ENCODE results near the gene MRPL52. TPM values are rescaled to one million over a fixed set of nuclear protein-coding genes. Genes with fewer than 3 reads are reported as not detected.

Gene MRPL52
- total and polyA plus RNA-seq, 2 of the 13 experiments (the other 11 are each of a cell fraction or from before 2014, with no cell fraction given), result 118 to 329 TPM

DNA sequence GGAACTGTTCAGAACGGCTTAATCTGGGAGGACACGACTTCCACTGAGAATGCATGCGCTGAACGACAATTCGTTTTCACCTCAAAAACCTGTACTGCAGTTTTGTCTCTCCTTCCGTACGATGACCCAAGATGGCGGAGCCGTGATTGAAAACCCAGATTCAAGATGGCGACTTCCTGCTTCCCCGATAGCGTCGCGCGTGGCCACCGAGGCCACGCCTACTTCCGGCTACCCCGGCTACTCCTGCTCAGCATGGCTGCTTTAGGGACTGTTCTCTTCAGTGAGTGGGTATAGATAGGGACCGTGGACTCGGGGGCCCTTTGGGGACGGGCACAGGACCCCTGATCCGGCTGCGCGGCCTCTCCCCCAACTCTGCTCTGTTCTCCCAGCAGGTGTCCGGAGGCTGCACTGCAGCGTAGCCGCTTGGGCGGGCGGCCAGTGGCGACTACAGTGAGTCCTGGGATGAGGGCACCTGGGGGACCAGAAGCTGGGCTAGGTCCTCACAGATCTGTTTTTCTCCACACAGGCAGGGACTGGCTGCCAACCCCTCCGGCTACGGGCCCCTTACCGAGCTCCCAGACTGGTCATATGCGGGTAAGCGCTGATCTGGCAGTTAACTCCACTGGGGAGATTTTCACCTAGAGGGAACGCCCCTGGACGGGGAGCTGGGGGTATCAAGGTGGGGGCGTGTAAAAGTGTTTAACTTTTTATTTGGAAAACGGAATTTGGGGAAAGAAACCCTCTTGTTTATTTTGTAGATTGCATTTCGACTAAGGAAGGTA, at the start of gene MRPL52 (continued):
- TF ChIP-seq MTA1 (CRISPR knock-in tag; IDR thresholded peaks at IDR 0.05; ENCODE audit: borderline replicate concordance), result peak; percentile 82; the same call in 1 of the 2 replicates
- TF ChIP-seq, protein P1, sequence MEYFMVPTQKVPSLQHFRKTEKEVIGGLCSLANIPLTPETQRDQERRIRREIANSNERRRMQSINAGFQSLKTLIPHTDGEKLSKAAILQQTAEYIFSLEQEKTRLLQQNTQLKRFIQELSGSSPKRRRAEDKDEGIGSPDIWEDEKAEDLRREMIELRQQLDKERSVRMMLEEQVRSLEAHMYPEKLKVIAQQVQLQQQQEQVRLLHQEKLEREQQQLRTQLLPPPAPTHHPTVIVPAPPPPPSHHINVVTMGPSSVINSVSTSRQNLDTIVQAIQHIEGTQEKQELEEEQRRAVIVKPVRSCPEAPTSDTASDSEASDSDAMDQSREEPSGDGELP (IDR thresholded peaks at IDR 0.05; ENCODE audit: borderline replicate concordance, low read depth), result no peak
- TF ChIP-seq, protein P2, sequence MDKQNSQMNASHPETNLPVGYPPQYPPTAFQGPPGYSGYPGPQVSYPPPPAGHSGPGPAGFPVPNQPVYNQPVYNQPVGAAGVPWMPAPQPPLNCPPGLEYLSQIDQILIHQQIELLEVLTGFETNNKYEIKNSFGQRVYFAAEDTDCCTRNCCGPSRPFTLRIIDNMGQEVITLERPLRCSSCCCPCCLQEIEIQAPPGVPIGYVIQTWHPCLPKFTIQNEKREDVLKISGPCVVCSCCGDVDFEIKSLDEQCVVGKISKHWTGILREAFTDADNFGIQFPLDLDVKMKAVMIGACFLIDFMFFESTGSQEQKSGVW (CRISPR knock-in tag; IDR thresholded peaks at IDR 0.05; ENCODE audit: borderline replicate concordance), result no peak
- no peak for TF ChIP-seq TBP (CRISPR knock-in tag; IDR thresholded peaks at IDR 0.05)
- no peak for TF ChIP-seq GLMP (CRISPR knock-in tag; IDR thresholded peaks at IDR 0.05; ENCODE audit: borderline replicate concordance)
- TF ChIP-seq ZNF766 (CRISPR knock-in tag; IDR thresholded peaks at IDR 0.05; ENCODE audit: borderline replicate concordance), result peak; percentile 69; the same call in 1 of the 2 replicates
- no peak; the same call in 1 of the 2 replicates for TF ChIP-seq NFKB2 (CRISPR knock-in tag; IDR thresholded peaks at IDR 0.05; ENCODE audit: borderline replicate concordance)
- TF ChIP-seq ZNF510 (CRISPR knock-in tag; IDR thresholded peaks at IDR 0.05; ENCODE audit: low read depth), result peak; percentile 92; the same call in 1 of the 2 replicates
- TF ChIP-seq ZNF790 (CRISPR knock-in tag; IDR thresholded peaks at IDR 0.05; ENCODE audit: borderline replicate concordance), result peak; percentile 72
- TF ChIP-seq ZBTB3 (CRISPR knock-in tag; IDR thresholded peaks at IDR 0.05; ENCODE audit: borderline replicate concordance, low read depth), result peak; percentile 89
- TF ChIP-seq ZBTB33 (CRISPR knock-in tag; IDR thresholded peaks at IDR 0.05), result peak; percentile 2; the same call in 1 of the 2 replicates
- TF ChIP-seq NFIC (IDR thresholded peaks at IDR 0.05; ENCODE audit: low read length), result peak; percentile 36; the same call in 1 of the 2 replicates
- TF ChIP-seq ZNF629 (CRISPR knock-in tag; conservative IDR thresholded peaks at IDR 0.05), result no peak
- TF ChIP-seq FOSL2 (CRISPR knock-in tag; IDR thresholded peaks at IDR 0.05), result no peak; the same call in 1 of the 2 replicates
- peak; percentile 86; the same call in 1 of the 2 replicates for TF ChIP-seq ZNF367 (CRISPR knock-in tag; IDR thresholded peaks at IDR 0.05; ENCODE audit: borderline replicate concordance)
- TF ChIP-seq ZNF75D (CRISPR knock-in tag; IDR thresholded peaks at IDR 0.05; ENCODE audit: borderline replicate concordance), result no peak
- TF ChIP-seq ZNF776 (CRISPR knock-in tag; IDR thresholded peaks at IDR 0.05), result no peak
- TF ChIP-seq BRF2 (CRISPR knock-in tag; IDR thresholded peaks at IDR 0.05), result no peak
- TF ChIP-seq KDM5B (CRISPR knock-in tag; IDR thresholded peaks at IDR 0.05; ENCODE audit: borderline replicate concordance), result peak; percentile 96
- TF ChIP-seq BCL6 (CRISPR knock-in tag; IDR thresholded peaks at IDR 0.05), result peak; percentile 46; the same call in 1 of the 2 replicates
- peak; percentile 72 for TF ChIP-seq TBL1XR1 (IDR thresholded peaks at IDR 0.05; ENCODE audit: borderline replicate concordance, low read length, partially characterized antibody)
- TF ChIP-seq FLYWCH1 (CRISPR knock-in tag; IDR thresholded peaks at IDR 0.05), result no peak
- TF ChIP-seq FOXK2 (IDR thresholded peaks at IDR 0.05), result no peak
- TF ChIP-seq ZNF879 (CRISPR knock-in tag; IDR thresholded peaks at IDR 0.05), result no peak; the same call in 1 of the 2 replicates

Measured in HepG2 (cell line).